HG03196 (cell line): Measurements from ENCODE around the gene CPLANE2.
"Not testable (repeated sequence)": the region's sequence is repeated elsewhere in the genome, so short reads cannot be mapped to it uniquely, and the experiment has no call there.

Source experiments
- ATAC-seq: cut with Tn5 transposase; IDR thresholded peaks from one replicate; pipeline ENCODE4 v1.9.1; 2021; ENCODE audit not compliant: unreplicated experiment

The CPLANE2 gene

DNA sequence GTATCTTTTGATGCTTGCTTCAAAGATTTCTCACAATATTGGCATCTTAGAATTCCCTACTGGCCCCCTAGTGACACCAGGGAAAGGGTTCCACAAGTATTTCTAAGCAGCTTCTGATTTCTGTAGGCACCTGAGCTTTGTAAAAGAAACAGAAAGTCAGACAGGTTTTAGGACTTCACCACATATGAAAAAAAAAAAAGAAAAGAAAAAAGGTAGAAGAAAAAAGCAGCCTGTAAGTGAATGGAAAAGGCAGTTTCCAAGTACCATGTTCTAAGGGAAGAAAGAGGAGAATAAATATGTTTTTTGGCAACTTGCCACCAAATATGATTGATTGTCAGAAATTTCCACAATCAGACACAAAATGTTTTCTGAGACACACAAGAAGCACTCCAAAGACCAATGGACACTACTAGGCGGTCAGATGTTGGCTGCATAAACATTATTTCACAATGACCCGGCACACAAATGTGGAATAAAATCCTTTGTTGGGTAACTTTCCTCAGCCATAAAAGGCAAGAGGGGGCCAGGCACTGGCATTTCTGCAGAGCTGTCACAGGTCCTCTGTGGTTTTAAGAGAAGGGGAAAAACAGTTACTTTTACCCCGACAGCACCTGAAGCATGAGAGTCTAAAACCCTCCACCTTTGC, 12.7 kb upstream of the CPLANE2 start:
- no peak for ATAC-seq

DNA sequence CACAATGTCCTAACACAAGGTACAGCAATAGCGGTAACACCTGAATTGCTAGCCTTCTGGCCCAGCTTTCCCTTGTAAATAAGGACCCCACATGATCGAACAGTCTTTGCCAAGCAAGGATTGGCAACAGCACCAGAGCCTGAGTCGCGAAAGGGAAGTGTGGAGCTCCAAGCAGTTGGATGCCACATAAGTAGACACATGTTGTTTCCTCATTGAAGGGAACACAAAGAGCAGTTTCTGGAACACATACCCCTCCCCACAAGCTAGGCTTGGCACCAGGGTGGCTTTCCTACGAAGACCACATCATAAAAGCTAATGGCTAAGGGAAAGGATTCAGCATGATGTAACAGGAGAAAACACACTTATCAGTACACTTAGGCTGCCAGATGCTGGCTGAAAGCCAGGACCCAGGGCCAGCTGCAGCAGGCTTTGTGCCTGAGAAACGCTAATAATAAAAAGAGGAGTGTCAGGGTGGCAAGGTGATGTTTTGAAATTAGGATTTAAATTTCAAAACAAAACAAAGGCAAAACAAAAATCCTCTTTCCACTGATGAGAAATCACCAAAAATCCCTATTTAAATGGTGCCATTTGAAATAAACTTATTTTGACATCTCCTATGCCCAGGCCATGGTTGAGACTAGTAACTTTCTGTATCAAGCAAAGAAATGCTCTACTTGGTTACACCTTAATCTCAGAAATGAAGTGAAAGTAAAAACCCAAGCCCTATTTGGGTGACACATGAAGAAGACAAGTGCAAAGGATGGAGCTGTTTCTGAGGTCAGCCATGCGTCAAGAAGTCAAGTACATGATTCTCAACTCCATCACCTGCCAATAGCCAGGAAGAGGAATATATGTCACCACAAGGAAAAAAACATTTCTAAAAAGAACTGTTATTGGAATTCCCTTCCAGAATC, 11.9 kb upstream of the CPLANE2 start:
- no peak for ATAC-seq

- ATAC-seq = no peak
Observed at GRCh38 chr1:16248007-16248436, 11.0 kb upstream of the CPLANE2 start.

DNA sequence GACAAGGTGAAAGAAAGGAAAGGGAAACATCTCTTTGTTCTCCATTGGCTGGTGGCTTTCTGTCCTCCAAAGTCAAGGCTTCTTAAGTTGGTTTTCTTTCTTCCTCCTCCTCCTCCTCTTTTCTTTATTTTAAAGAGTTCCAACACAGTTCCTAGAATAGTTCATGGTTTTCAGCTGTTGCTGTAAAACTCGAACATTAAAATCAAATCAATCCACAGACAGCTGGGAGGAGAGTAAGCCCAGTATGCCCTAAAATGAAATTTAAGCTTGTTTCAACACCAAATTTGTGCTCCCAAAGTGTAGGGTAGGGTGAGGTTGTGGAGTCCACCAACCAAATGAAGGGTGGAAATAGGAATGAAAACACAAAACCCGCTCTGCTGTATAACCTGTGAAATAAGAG, 10.5 kb upstream of the CPLANE2 start:
- ATAC-seq = no peak

DNA sequence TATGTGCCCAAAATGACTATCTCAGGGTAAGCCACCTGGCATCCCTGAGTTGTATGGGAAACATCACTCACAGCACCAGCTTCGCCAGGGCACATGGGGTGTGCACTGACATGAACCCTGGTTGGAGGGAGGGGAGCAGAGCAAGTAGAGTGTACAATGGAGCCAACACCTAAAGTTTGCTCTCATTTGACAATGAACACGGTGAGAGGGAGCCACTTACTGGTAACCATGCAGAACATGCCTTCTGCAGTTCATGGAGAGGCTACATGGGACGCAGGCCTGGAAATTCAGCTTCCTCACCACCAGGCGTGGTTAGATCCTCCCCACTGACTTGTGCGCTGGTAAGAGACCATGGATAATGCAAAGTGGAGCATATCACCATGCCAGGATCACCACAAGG, 10.0 kb upstream of the CPLANE2 start:
- no peak for ATAC-seq

GRCh38 chr1:16246239-16246638, 9.3 kb upstream of the CPLANE2 start:
- ATAC-seq = not testable (repeated sequence)

- ATAC-seq = no peak
Observed at GRCh38 chr1:16245476-16246196, 8.7 kb upstream of the CPLANE2 start.

- no peak for ATAC-seq
Observed at GRCh38 chr1:16244650-16245285, 7.8 kb upstream of the CPLANE2 start.

GRCh38 chr1:16243936-16244649, 7.1 kb upstream of the CPLANE2 start:
- no peak for ATAC-seq

DNA sequence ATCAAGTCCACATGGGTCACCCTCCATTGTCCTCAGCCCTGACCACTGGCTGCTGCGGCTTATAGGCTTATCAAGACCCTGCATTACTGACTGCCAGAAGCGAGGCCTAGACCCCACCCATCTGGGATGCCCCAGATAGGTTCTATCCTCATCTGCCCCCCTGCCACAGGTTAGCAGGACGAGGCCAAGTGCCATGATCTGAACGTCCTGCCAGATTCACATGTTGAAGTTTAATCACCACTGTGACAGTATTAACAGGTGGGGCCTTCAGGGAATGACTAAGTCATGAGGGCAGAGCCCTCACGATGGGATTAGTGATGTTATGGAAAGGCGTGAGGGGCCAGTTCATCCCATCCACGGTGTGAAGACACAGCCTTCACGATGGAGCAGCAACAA, 6.2 kb upstream of the CPLANE2 start:
- ATAC-seq = no peak

GRCh38 chr1:16242556-16243214, 5.7 kb upstream of the CPLANE2 start:
- ATAC-seq = no peak

- no peak for ATAC-seq
Observed at GRCh38 chr1:16241221-16241708, 4.3 kb upstream of the CPLANE2 start.

DNA sequence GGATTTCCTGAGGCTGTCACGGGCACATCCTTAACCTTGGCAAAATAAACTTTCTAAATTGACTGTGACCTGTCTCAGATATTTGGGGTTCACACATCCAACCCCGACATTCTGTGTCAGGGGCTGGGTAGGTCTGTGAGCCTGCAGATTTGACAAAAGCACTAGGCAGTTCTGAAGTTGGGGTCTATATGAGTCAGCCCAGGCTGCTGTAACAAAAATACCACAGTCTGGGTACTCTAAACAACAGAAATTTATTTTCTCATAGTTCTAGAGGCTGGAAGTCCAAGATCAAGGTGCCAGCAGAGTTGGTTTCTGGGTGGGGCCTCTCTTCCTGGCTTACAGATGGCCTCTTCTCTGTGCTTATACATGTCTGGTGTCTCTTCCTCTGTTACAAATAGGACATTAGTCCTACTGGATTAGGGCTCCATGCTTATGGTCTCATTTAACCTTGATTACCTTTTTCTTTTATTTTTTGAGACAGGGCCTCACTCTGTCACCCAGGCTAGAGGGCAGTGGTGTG, 3.0 kb upstream of the CPLANE2 start:
- no peak for ATAC-seq

DNA sequence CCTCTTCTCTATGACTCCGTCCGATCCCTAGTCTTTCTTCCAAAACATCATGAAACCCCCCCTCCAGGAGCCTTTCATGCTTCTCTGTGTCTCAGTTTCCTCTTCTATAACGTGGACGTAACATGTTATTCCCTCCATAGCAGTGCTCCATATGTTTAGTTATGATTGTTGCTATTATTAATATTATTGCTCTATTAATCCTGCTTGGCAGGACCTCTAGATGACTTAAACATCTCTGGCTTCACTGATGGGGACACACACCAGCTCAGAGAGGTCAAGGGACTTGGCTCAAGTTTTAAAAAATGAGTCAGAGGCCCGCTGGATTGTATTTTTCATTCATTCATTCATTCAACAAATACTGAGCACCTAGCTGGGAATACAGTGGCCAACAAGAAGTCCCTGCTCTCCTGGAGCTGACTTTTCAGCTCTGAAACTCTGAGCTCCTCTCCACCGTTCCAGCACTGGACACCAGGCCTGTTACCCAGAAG, 404 bp upstream of the CPLANE2 start:
- no peak for ATAC-seq

DNA sequence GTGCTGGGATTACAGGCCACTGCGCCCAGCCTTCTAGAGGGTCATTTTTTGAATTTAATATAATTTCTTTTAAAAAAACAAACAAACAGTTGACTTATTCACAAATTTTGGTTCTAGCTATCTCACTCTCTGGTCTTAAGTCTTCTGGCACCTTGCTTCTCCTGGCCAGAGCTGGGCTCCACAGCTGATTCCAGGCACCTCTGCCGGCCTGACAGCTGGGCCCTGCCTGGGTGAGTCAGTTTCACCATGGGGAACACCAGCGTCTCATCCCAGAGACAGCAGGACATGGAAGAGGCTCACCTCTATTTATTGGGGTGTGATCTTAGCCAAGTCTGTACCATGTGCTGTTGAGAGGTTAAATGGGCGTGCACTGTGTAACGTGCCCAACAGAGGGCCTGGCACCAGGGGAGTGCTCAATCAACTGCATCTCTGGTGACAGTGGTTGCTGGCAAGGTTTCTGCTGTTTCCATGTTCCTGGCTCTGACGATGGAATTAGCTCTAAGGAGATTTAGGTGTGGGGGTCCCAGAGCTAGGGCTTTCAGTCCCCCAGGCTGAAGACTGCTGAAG, 956 bp downstream of the CPLANE2 start:
- ATAC-seq = peak; percentile 38

GRCh38 chr1:16235347-16235746, 1.6 kb downstream of the CPLANE2 start:
- ATAC-seq = no peak

- no peak for ATAC-seq
Observed at GRCh38 chr1:16233431-16233830, 3.6 kb downstream of the CPLANE2 start.

DNA sequence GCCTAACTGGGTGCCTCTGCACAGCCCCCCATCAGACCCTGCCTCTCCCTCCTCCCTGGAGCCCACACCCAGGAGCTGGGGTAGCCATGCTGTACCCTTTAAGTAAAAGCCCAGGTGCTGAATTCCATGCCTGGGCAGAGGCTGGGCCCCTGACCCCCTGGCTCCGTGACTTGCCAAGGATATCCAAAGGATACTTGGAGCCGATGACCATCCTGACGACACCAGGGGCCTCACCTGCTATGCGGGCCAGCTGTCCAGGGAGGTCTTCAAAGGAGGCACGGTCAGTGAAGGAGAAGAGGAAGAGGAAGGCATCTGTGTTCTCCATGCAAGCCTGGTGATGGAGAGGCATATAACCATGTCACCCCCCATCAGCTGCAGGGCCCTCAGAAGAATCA, 4.7 kb downstream of the CPLANE2 start:
- no peak for ATAC-seq
